ENCODE results near the gene ARMC5. TPM values are rescaled to one million over a fixed set of nuclear protein-coding genes. Genes with fewer than 3 reads are reported as not detected.
"Not testable (repeated sequence)": the region's sequence is repeated elsewhere in the genome, so short reads cannot be mapped to it uniquely, and the experiment has no call there.

Gene ARMC5
- polyA plus RNA-seq, 1 donor from 2014 or later: 27.6 TPM

DNA sequence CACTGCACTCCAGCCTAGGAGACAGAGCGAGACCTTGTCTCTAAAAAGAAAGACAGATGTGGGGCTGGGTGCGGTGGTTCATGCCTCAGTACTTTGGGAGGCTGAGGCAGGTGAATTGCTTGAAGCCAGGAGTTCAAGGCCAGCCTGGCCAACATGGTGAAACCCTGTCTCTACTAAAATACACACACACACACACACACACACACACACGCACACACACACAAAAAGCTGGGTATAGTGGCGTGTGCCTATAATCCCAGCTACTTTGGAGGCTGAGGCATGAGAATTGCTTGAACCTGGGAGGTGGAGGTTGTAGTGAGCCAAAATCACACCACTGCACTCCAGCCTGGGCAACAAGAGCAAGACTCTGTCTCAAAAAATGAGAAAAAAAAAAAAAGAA lies 24.7 kb downstream of the ARMC5 start:
- not testable (repeated sequence) for H3K4me2 ChIP-seq (ENCODE audit: low read length)
- peaks cover 54% of the 10 kb centered on the region for H3K27me3 ChIP-seq (ENCODE audit: insufficient read depth, low read depth, low read length)

DNA sequence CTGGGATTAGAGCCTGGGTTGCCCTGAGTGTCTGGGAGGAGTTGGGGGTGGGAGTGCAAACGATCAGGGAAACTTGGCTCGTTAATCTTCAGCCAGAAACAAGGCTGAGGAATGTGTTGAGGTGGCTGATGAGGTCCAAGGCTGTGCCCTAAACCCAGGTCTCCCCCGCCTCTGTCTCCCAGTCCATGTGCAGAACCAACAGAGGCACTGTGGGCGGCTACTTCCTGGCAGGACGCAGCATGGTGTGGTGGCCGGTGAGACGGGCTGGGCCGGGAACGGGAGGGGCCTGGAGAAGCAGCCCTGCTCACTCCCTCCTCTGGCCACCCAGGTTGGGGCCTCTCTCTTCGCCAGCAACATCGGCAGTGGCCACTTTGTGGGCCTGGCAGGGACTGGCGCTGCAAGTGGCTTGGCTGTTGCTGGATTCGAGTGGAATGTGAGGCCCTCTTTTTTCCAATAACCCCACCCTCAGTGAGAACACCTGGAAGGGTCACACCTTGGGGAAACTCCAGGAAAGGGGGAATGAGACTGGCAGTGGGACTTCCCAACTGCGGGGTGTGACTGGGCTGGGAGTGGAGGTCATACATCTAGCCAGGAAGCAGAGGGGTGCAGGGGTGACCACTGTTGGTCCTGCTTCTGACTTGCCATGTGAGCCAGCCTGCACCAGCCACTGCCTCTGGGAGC lies 25.3 kb downstream of the ARMC5 start:
- Histone ChIP-seq H3K4me2 (ENCODE audit: low read length) (no peak overlapping the region), H2AFZ (ENCODE audit: low read depth, low read length) (no peak overlapping the region), H3K9me3 (ENCODE audit: low read length) (no peaks in the 10 kb centered on the region), H3K9ac (ENCODE audit: low read length) (no peak overlapping the region), H3K27ac (ENCODE audit: low read length) (no peak overlapping the region), H3K4me3 (ENCODE audit: low read length) (no peak overlapping the region), H3K27me3 (ENCODE audit: insufficient read depth, low read depth, low read length) (peaks cover 48% of the 10 kb centered on the region), H4K20me1 (ENCODE audit: insufficient read depth) (no peaks in the 10 kb centered on the region), H3F3A (ENCODE audit: insufficient read depth, low read length, poor library complexity, severe bottlenecking) (no peaks in the 10 kb centered on the region), H3K9me2 (ENCODE audit: insufficient read depth, low read length) (no peaks in the 10 kb centered on the region), H3K36me3 (ENCODE audit: insufficient read depth, low read length) (no peaks in the 10 kb centered on the region), H3K79me2 (replicated peaks; ENCODE audit: insufficient read depth, low read length) (no peaks in the 10 kb centered on the region)
- no peak for TF ChIP-seq TAF1 (IDR thresholded peaks at IDR 0.05; ENCODE audit: low read depth)
- TF ChIP-seq POLR2AphosphoS5 (IDR thresholded peaks at IDR 0.05): no peak
- TF ChIP-seq MXI1 (conservative IDR thresholded peaks at IDR 0.05; ENCODE audit: poor library complexity, severe bottlenecking): no peak
- no peak for TF ChIP-seq RAD21 (conservative IDR thresholded peaks at IDR 0.05)
- TF ChIP-seq EZH2 (IDR thresholded peaks at IDR 0.05; ENCODE audit: borderline replicate concordance, insufficient read depth, low read length, poor library complexity, severe bottlenecking): no peak
- no peak for TF ChIP-seq SMC3 (conservative IDR thresholded peaks at IDR 0.05; ENCODE audit: poor library complexity)
- TF ChIP-seq, protein P1, sequence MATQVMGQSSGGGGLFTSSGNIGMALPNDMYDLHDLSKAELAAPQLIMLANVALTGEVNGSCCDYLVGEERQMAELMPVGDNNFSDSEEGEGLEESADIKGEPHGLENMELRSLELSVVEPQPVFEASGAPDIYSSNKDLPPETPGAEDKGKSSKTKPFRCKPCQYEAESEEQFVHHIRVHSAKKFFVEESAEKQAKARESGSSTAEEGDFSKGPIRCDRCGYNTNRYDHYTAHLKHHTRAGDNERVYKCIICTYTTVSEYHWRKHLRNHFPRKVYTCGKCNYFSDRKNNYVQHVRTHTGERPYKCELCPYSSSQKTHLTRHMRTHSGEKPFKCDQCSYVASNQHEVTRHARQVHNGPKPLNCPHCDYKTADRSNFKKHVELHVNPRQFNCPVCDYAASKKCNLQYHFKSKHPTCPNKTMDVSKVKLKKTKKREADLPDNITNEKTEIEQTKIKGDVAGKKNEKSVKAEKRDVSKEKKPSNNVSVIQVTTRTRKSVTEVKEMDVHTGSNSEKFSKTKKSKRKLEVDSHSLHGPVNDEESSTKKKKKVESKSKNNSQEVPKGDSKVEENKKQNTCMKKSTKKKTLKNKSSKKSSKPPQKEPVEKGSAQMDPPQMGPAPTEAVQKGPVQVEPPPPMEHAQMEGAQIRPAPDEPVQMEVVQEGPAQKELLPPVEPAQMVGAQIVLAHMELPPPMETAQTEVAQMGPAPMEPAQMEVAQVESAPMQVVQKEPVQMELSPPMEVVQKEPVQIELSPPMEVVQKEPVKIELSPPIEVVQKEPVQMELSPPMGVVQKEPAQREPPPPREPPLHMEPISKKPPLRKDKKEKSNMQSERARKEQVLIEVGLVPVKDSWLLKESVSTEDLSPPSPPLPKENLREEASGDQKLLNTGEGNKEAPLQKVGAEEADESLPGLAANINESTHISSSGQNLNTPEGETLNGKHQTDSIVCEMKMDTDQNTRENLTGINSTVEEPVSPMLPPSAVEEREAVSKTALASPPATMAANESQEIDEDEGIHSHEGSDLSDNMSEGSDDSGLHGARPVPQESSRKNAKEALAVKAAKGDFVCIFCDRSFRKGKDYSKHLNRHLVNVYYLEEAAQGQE (IDR thresholded peaks at IDR 0.05; ENCODE audit: borderline replicate concordance): no peak
- TF ChIP-seq, protein P2, sequence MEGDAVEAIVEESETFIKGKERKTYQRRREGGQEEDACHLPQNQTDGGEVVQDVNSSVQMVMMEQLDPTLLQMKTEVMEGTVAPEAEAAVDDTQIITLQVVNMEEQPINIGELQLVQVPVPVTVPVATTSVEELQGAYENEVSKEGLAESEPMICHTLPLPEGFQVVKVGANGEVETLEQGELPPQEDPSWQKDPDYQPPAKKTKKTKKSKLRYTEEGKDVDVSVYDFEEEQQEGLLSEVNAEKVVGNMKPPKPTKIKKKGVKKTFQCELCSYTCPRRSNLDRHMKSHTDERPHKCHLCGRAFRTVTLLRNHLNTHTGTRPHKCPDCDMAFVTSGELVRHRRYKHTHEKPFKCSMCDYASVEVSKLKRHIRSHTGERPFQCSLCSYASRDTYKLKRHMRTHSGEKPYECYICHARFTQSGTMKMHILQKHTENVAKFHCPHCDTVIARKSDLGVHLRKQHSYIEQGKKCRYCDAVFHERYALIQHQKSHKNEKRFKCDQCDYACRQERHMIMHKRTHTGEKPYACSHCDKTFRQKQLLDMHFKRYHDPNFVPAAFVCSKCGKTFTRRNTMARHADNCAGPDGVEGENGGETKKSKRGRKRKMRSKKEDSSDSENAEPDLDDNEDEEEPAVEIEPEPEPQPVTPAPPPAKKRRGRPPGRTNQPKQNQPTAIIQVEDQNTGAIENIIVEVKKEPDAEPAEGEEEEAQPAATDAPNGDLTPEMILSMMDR (IDR thresholded peaks at IDR 0.05; ENCODE audit: poor library complexity, severe bottlenecking): no peak

More for the DNA sequence above, 24.7 kb downstream of the ARMC5 start:
- H3K36me3 ChIP-seq (ENCODE audit: insufficient read depth, low read length); H3F3A ChIP-seq (ENCODE audit: insufficient read depth, low read length, poor library complexity, severe bottlenecking); H3K79me2 ChIP-seq (replicated peaks; ENCODE audit: insufficient read depth, low read length); H3K9me3 ChIP-seq (ENCODE audit: low read length); H3K9me2 ChIP-seq (ENCODE audit: insufficient read depth, low read length); H3K9ac ChIP-seq (ENCODE audit: low read length); H3K27ac ChIP-seq (ENCODE audit: low read length); H2AFZ ChIP-seq (ENCODE audit: low read depth, low read length); H4K20me1 ChIP-seq (ENCODE audit: insufficient read depth); H3K4me3 ChIP-seq (ENCODE audit: low read length): not testable (repeated sequence)

DNA sequence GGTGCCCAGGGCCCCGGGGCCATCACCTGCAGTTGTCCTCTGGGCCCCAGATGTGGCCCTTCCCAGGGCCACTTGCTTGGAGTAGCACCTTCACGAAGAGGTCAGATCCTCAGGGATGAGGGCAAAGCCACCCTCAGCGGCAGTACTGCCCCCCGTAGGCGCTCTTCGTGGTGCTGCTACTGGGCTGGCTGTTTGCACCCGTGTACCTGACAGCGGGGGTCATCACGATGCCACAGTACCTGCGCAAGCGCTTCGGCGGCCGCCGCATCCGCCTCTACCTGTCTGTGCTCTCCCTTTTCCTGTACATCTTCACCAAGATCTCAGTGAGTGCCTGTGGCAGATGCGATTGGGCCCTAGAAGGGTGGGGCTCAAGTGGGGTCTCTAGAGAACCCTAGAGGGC lies 26.3 kb downstream of the ARMC5 start:
- Histone ChIP-seq H3K9me3 (ENCODE audit: low read length) (no peaks in the 10 kb centered on the region), H3K4me2 (ENCODE audit: low read length) (no peak overlapping the region), H3K27me3 (ENCODE audit: insufficient read depth, low read depth, low read length) (peaks cover 45% of the 10 kb centered on the region), H3K27ac (ENCODE audit: low read length) (no peak overlapping the region), H4K20me1 (ENCODE audit: insufficient read depth) (no peaks in the 10 kb centered on the region), H3K36me3 (ENCODE audit: insufficient read depth, low read length) (no peaks in the 10 kb centered on the region), H3K79me2 (replicated peaks; ENCODE audit: insufficient read depth, low read length) (no peaks in the 10 kb centered on the region), H3K9ac (ENCODE audit: low read length) (no peak overlapping the region), H3K9me2 (ENCODE audit: insufficient read depth, low read length) (no peaks in the 10 kb centered on the region), H3F3A (ENCODE audit: insufficient read depth, low read length, poor library complexity, severe bottlenecking) (no peaks in the 10 kb centered on the region), H3K4me3 (ENCODE audit: low read length) (no peak overlapping the region), H2AFZ (ENCODE audit: low read depth, low read length) (no peak overlapping the region)
- TF ChIP-seq, protein P1 (IDR thresholded peaks at IDR 0.05; ENCODE audit: borderline replicate concordance): no peak
- no peak for TF ChIP-seq POLR2AphosphoS5 (IDR thresholded peaks at IDR 0.05)
- TF ChIP-seq SMC3 (conservative IDR thresholded peaks at IDR 0.05; ENCODE audit: poor library complexity): no peak
- TF ChIP-seq EP300 (conservative IDR thresholded peaks at IDR 0.05; ENCODE audit: poor library complexity, severe bottlenecking): no peak
- no peak for TF ChIP-seq RAD21 (conservative IDR thresholded peaks at IDR 0.05)
- TF ChIP-seq MXI1 (conservative IDR thresholded peaks at IDR 0.05; ENCODE audit: poor library complexity, severe bottlenecking): no peak
- TF ChIP-seq, protein P2 (IDR thresholded peaks at IDR 0.05; ENCODE audit: poor library complexity, severe bottlenecking): no peak

Data from neural cell (in vitro differentiated cells).